SK-N-SH (cell line): ENCODE data around the gene OMP.

Source experiments
- EP300 ChIP-seq, 2 experiments: IDR thresholded peaks; 2 replicates each; pipeline versions ENCODE4 v1.4.0 to v1.6.1; 2012; ENCODE audit warnings: borderline replicate concordance in 1 of 2, low read depth in 1 of 2, low read length in 1 of 2
- FOXM1 ChIP-seq: IDR thresholded peaks from 2 replicates; pipeline ENCODE4 v1.4.0; 2012; ENCODE audit warnings: low read depth, mild to moderate bottlenecking
- JUND ChIP-seq: IDR thresholded peaks from 2 replicates; pipeline ENCODE4 v1.4.0; 2012
- MXI1 ChIP-seq: IDR thresholded peaks from 2 replicates; pipeline ENCODE4 v1.6.1; 2012; ENCODE audit warnings: mild to moderate bottlenecking, low read depth, low read length, improper control_type of control experiment
- NFIC ChIP-seq: IDR thresholded peaks from 2 replicates; pipeline ENCODE4 v1.4.0; 2012; ENCODE audit warnings: borderline replicate concordance
- POLR2AphosphoS5 ChIP-seq: IDR thresholded peaks from 2 replicates; pipeline ENCODE4 v1.6.1; 2012; ENCODE audit warnings: low read depth, low read length
- REST ChIP-seq: IDR thresholded peaks from 2 replicates; pipeline ENCODE4 v1.6.1; 2012; ENCODE audit warnings: mild to moderate bottlenecking, low read depth, low read length, moderate library complexity
- SIN3A ChIP-seq: IDR thresholded peaks from 2 replicates; pipeline ENCODE4 v1.6.1; 2012; ENCODE audit warnings: low read depth, mild to moderate bottlenecking, low read length, moderate library complexity, borderline replicate concordance
- TAF1 ChIP-seq: IDR thresholded peaks from 2 replicates; pipeline ENCODE4 v1.6.1; 2012; ENCODE audit warnings: low read depth, mild to moderate bottlenecking, low read length, moderate library complexity, borderline replicate concordance
- USF2 ChIP-seq: fragments of 150-350 bp; IDR thresholded peaks from 2 replicates; pipeline ENCODE4 v1.6.1; 2017; ENCODE audit warnings: antibody characterized with exemption, low read length, low read depth, borderline replicate concordance
- TF ChIP-seq, protein P1 (sequence below): fragments of 200-600 bp; sonication (generic); IDR thresholded peaks from 2 replicates; pipeline ENCODE4 v1.6.1; 2017; ENCODE audit warnings: antibody characterized with exemption, mild to moderate bottlenecking, moderate library complexity
- TF ChIP-seq, protein P2 (sequence below): IDR thresholded peaks from 2 replicates; pipeline ENCODE4 v1.4.0; 2012; ENCODE audit warnings: low read depth
- TF ChIP-seq, protein P3 (sequence below): fragments of 150-350 bp; IDR thresholded peaks from 2 replicates; pipeline ENCODE4 v1.6.1; 2016; ENCODE audit warnings: mild to moderate bottlenecking, low read depth, low read length

- TF ChIP-seq SIN3A: no peak
- TF ChIP-seq, protein P1, sequence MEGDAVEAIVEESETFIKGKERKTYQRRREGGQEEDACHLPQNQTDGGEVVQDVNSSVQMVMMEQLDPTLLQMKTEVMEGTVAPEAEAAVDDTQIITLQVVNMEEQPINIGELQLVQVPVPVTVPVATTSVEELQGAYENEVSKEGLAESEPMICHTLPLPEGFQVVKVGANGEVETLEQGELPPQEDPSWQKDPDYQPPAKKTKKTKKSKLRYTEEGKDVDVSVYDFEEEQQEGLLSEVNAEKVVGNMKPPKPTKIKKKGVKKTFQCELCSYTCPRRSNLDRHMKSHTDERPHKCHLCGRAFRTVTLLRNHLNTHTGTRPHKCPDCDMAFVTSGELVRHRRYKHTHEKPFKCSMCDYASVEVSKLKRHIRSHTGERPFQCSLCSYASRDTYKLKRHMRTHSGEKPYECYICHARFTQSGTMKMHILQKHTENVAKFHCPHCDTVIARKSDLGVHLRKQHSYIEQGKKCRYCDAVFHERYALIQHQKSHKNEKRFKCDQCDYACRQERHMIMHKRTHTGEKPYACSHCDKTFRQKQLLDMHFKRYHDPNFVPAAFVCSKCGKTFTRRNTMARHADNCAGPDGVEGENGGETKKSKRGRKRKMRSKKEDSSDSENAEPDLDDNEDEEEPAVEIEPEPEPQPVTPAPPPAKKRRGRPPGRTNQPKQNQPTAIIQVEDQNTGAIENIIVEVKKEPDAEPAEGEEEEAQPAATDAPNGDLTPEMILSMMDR: no peak
- no peak for TF ChIP-seq TAF1
- TF ChIP-seq JUND: no peak
- TF ChIP-seq, protein P2, sequence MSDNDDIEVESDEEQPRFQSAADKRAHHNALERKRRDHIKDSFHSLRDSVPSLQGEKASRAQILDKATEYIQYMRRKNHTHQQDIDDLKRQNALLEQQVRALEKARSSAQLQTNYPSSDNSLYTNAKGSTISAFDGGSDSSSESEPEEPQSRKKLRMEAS: no peak
- TF ChIP-seq USF2: no peak
- TF ChIP-seq, protein P3, sequence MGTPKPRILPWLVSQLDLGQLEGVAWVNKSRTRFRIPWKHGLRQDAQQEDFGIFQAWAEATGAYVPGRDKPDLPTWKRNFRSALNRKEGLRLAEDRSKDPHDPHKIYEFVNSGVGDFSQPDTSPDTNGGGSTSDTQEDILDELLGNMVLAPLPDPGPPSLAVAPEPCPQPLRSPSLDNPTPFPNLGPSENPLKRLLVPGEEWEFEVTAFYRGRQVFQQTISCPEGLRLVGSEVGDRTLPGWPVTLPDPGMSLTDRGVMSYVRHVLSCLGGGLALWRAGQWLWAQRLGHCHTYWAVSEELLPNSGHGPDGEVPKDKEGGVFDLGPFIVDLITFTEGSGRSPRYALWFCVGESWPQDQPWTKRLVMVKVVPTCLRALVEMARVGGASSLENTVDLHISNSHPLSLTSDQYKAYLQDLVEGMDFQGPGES: no peak
- no peak for TF ChIP-seq NFIC
- no peak for TF ChIP-seq MXI1
- TF ChIP-seq REST: no peak
- TF ChIP-seq FOXM1: no peak
- TF ChIP-seq POLR2AphosphoS5: no peak
- no peak for TF ChIP-seq EP300 (IDR thresholded peaks at IDR 0.05; ENCODE audit: borderline replicate concordance in 1 of 2, low read depth in 1 of 2, low read length in 1 of 2)
These were observed 21.0 kb downstream of the OMP start for GRCh38 chr11:77123591-77123990.
